Common myeloid progenitor, CD34-positive (primary cell): ENCODE results near the gene RAB35.

Experiments used
- CTCF ChIA-PET: fragments of 350-600 bp; sonication (Branson Sonifier 250); formaldehyde crosslinking; loops from one replicate; lab custom pipeline; 2021; ENCODE audit warnings: antibody characterized with exemption; lab: Charles Lee
- POLR2A ChIA-PET: fragments of 350-600 bp; sonication (Branson Sonifier 250); formaldehyde crosslinking; loops from one replicate; lab custom pipeline; 2021; ENCODE audit warnings: antibody characterized with exemption; lab: Charles Lee
- DNase-seq, 3 donors: peaks; one replicate each; pipeline versions ENCODE4 v3.0.0 to v3.0.0-alpha.2; 2013
- H3K27ac ChIP-seq, 2 experiments: 1 replicate in 1 of 2; 2 replicates in 1 of 2; pipeline ENCODE4 v1.7.0; 2013; ENCODE audit warnings: inconsistent platforms in 2 of 2, low read length in 2 of 2, mild to moderate bottlenecking in 2 of 2, low read depth in 1 of 2, moderate library complexity in 1 of 2; ENCODE audit not compliant: severe bottlenecking in 2 of 2, insufficient read depth in 1 of 2, poor library complexity in 1 of 2
- H3K27me3 ChIP-seq, 5 experiments: replicated peaks in 2 of 5; 1 replicate in 3 of 5; 2 replicates in 2 of 5; pipeline versions ENCODE4 v1.6.1 to v1.7.0; 2013; ENCODE audit warnings: low read length in 4 of 5, mild to moderate bottlenecking in 2 of 5, moderate library complexity in 2 of 5, inconsistent platforms in 1 of 5; ENCODE audit not compliant: insufficient read depth in 5 of 5, control insufficient read depth in 4 of 5
- H3K36me3 ChIP-seq, 4 experiments: 1 replicate in 2 of 4; 2 replicates in 2 of 4; pipeline versions ENCODE4 v1.6.1 to v1.7.0; 2013; ENCODE audit warnings: low read length in 3 of 4, control low read depth in 1 of 4, mild to moderate bottlenecking in 1 of 4; ENCODE audit not compliant: control insufficient read depth in 4 of 4, insufficient read depth in 4 of 4
- H3K4me1 ChIP-seq, 4 experiments: 1 replicate in 3 of 4; 2 replicates in 1 of 4; pipeline versions ENCODE4 v1.6.1 to v1.7.1; 2013; ENCODE audit warnings: low read length in 3 of 4, mild to moderate bottlenecking in 3 of 4, control low read depth in 1 of 4, inconsistent platforms in 1 of 4, moderate library complexity in 1 of 4; ENCODE audit not compliant: control insufficient read depth in 4 of 4, insufficient read depth in 4 of 4; ENCODE audit errors: control extremely low read depth in 1 of 4
- H3K4me3 ChIP-seq, 7 experiments: 1 replicate in 4 of 7; 2 replicates in 3 of 7; pipeline versions ENCODE4 v1.5.1 to v1.7.0; 2013; ENCODE audit warnings: mild to moderate bottlenecking in 7 of 7, low read length in 6 of 7, moderate library complexity in 6 of 7, inconsistent platforms in 2 of 7, low read depth in 2 of 7, control low read depth in 1 of 7; ENCODE audit not compliant: insufficient read depth in 4 of 7, control insufficient read depth in 1 of 7; ENCODE audit errors: extremely low read depth in 1 of 7
- H3K9me3 ChIP-seq, 5 experiments: 1 replicate in 4 of 5; 2 replicates in 1 of 5; pipeline versions ENCODE4 v1.6.1 to v1.7.1; 2013; ENCODE audit warnings: low read length in 4 of 5, mild to moderate bottlenecking in 2 of 5, inconsistent platforms in 1 of 5, low read depth in 1 of 5, moderate library complexity in 1 of 5; ENCODE audit not compliant: control insufficient read depth in 4 of 5, insufficient read depth in 2 of 5; ENCODE audit errors: control extremely low read depth in 1 of 5
- WGBS: methylation state at CpG from one replicate; pipeline ENCODE4 v1.1.5; 2013; ENCODE audit not compliant: insufficient coverage; 5-methylcytosine and 5-hydroxymethylcytosine counted together

The RAB35 gene

DNA sequence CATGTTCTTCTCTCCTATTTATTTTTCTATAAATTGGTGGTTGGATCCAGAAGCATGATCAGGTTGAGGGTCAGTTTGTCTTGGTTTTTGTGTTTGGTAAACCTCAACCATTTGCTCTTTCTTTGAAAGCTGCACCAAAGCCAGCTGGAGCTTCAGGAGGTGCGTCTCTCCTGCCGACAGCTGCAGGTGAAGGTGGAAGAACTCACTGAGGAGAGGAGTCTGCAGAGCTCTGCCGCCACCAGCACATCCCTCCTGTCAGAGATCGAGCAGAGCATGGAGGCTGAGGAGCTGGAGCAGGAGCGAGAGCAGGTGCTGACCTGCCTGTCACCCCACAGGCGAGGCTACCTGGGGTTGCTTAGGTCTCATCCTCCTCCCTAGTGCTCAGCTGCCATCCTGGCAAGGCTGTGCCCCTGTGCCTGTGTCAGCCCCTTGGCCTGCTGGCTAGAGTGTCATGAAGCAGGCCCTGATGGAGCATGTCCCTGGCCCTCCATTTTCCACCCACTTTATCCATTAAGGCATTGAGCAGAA is 45.0 kb downstream of the RAB35 start:
- Histone ChIP-seq H3K36me3 (no peaks in the 10 kb centered on the region), H3K4me1 (peaks cover 0 to 7% (median 2%) of the 10 kb centered on the region in 4 experiments), H3K4me3 (no peak overlapping the region), H3K27ac (no peak overlapping the region), H3K9me3 (no peaks in the 10 kb centered on the region), H3K27me3 (peaks cover 0 to 6% (median 0%) of the 10 kb centered on the region in 5 experiments)
- no peak for DNase-seq
- WGBS: 100% methylated on average over 6 of the region's 6 CpGs
- CTCF ChIA-PET: interaction anchor here (0.9 kb wide), 1 partner anchor 8 kb away, joined by 3 read pairs; no protein-coding TSS in a partner anchor
- POLR2A ChIA-PET: no interaction called here

DNA sequence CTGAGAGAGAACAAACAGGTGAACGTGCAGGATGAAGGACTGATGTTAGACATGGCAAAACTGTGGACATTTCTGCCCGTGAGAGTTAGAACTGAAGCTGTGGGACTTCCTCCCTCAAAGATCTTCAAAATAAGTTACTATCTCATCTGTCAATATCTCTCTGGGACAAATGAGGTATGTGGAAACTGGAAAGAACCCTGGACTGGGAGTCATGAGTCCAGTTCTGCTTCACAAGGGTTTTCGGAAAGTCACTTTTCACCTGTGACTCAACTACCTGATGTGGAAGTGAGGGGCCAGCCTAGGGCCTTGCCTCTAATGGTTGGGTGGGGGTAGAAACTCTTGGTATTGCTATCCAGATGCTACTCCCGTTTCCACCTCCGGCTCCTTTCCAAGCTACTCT is 47.3 kb downstream of the RAB35 start:
- POLR2A ChIA-PET: no interaction called here
- Histone ChIP-seq H3K36me3 (no peaks in the 10 kb centered on the region), H3K4me1 (no peaks in the 10 kb centered on the region), H3K27ac (no peak overlapping the region), H3K4me3 (no peak overlapping the region), H3K27me3 (peaks cover 0 to 6% (median 0%) of the 10 kb centered on the region in 5 experiments), H3K9me3 (no peaks in the 10 kb centered on the region)
- CTCF ChIA-PET: no interaction called here
- 94% methylated on average over 3 of the region's 5 CpGs for WGBS
- no peak for DNase-seq

DNA sequence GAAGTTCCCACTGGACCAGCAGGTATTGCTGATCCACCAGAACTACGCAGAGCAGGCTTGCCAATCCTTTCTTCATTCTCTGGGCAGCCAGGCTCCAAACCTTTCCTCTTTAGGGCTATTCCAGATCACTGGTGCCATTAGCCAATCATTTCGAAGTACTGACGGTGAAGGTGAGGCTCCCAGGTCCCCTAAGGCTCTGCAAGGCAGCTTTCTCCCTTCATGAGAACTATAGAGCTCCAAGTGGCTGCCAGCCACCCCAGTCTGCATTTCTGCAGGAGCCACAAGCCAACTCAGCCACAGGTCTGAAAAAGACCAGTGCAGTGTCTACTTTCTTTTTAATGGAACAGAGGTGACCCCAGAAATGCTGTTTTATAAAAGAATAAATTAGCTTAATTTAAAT is 48.7 kb downstream of the RAB35 start:
- H3K4me1 ChIP-seq: no peaks in the 10 kb centered on the region
- POLR2A ChIA-PET: no interaction called here
- WGBS: 88% methylated on average over 3 of the region's 3 CpGs
- H3K27me3 ChIP-seq: peaks cover 0 to 11% (median 0%) of the 10 kb centered on the region in 5 experiments
- no peak overlapping the region for H3K27ac ChIP-seq
- DNase-seq: no peak
- H3K9me3 ChIP-seq: no peaks in the 10 kb centered on the region
- H3K4me3 ChIP-seq: no peak overlapping the region
- no peaks in the 10 kb centered on the region for H3K36me3 ChIP-seq
- CTCF ChIA-PET: no interaction called here

DNA sequence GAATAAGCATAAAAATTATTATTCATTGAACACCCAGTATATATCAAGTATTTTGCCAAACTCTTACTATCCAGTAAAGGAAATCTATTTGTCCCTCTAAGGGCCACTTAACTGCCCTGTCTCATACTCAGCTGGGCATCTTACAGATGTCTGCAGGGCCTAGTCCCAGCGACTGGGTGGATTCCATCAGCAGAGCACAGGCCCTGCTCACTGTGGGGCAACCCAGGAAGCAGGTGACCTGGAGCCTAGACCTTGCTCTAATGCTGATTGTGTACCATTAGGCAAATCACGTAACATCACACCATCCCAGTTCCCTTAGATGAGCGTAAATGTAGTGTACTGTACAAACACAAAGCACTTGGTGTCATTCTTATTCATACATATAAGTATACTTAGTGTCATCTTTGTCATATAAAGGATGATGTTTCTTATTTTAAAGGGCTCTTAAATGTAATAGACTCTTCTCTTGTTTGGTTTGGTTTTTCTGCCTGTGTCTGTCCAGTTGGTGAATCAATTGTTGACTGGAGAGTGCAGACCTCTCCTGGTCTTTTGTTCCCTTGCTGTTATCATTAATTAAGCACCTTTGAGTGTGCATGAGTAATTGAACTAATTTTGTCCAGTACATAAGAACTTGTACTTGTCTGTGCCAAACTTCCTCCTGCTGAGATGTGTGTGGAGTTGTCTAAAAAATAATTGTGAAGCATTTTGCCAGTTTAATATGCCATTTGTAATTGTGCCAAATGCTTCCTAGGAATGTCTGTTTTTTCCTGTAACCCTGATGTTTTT is 49.3 kb downstream of the RAB35 start:
- H3K36me3 ChIP-seq: no peaks in the 10 kb centered on the region
- peaks cover 0 to 11% (median 0%) of the 10 kb centered on the region in 5 experiments for H3K27me3 ChIP-seq
- no peak overlapping the region for H3K4me3 ChIP-seq
- H3K9me3 ChIP-seq: no peaks in the 10 kb centered on the region
- ChIA-PET POLR2A (no interaction called here), CTCF (interaction anchor here (1.1 kb wide), 1 partner anchor 8 kb away, joined by 4 read pairs; no protein-coding TSS in a partner anchor)
- no peaks in the 10 kb centered on the region for H3K4me1 ChIP-seq
- 100% methylated on average over 1 of the region's 3 CpGs for WGBS
- no peak for DNase-seq
- H3K27ac ChIP-seq: no peak overlapping the region

DNA sequence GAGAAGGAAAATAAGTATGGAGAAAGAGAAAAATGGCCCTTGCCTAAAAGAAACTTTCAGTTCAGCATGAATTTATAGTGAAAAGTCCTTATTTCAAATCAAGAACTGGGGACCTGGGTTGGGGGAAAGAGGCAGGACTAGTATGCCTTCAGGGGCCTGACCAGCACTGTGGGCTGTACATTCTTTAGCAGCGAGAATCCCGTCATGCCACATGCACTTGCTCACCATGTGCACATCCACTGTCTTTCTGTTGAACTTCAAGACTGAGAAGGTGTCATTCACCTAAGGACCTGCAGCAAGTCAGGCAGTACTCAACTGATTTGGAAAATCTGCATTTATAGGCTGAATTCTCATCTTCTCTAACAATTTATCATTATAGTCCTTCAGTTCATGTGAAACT is 50.2 kb downstream of the RAB35 start:
- no peak for DNase-seq

DNA sequence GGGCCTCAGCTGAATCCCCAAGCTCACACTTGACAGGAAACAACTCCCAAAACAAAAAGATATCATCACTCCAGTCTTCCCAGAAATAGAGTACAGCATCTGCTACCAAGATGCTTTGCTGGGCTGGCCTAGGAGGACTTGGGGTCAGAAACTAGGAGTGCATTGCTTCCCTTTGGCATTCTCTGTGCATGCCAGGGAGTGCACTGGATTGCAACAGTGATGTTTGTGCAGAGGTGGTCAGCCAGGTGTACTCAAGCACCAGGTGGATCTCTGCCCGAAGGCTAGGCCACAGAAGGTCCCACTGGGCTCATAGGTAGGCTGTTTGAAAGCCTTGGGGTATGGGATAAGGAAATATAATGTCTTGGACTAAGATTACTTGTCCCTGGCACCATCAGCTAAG is 51.1 kb downstream of the RAB35 start:
- DNase-seq: no peak
- Histone ChIP-seq H3K36me3 (no peaks in the 10 kb centered on the region), H3K27ac (no peak overlapping the region), H3K27me3 (peaks cover 0 to 13% (median 0%) of the 10 kb centered on the region in 5 experiments), H3K4me3 (no peak overlapping the region), H3K4me1 (no peaks in the 10 kb centered on the region), H3K9me3 (no peaks in the 10 kb centered on the region)
- POLR2A ChIA-PET: no interaction called here
- CTCF ChIA-PET: no interaction called here
- WGBS: 89% methylated on average over 1 of the region's 1 CpG

More for the DNA sequence above, 50.2 kb downstream of the RAB35 start:
- Histone ChIP-seq H3K4me1 (no peaks in the 10 kb centered on the region), H3K36me3 (no peaks in the 10 kb centered on the region), H3K27me3 (peaks cover 0 to 13% (median 0%) of the 10 kb centered on the region in 5 experiments), H3K27ac (no peak overlapping the region), H3K4me3 (no peak overlapping the region), H3K9me3 (no peaks in the 10 kb centered on the region)
- CTCF ChIA-PET: interaction anchor here (1.1 kb wide), 1 partner anchor 9 kb away, joined by 4 read pairs; no protein-coding TSS in a partner anchor
- POLR2A ChIA-PET: no interaction called here
- 100% methylated on average over 2 of the region's 2 CpGs for WGBS
